ENCODE measurements around the gene SERGEF.

Gene SERGEF

DNA sequence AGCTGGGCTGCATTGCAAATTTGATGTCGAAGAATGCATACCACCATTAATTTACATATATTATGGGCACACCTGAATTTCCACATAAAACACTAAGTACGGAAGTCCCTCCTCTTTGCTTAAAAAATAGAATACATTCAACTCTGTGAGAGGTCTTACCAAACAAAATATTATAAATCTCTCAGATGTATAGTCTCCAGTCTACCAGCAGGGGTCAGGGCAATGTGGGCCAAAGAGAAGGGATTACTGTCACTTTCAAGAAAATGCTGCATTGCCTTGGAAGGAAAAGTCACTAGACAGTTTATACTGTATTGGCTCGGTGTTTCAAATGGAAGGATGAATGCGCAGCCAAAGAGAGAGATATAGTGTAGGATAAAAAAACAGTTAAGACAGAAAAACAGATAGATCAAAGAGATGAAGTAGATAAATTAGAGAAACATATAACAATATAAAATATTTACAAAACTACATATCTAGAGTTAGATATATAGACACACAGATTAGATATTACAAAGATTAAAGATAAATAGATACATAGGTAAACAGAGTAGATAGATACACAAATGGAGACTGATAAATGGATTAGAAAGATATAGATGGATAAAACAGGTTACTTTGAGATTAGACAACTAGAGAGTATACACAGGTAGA lies 20.9 kb downstream of the SERGEF start:
- H3K27ac ChIP-seq (ENCODE audit: low read depth, low read length): no peak overlapping the region
- no peak overlapping the region for H4K8ac ChIP-seq (ENCODE audit: low read depth, low read length)
- H3K79me2 ChIP-seq (ENCODE audit: control insufficient read depth, insufficient read depth, low read length): no peaks in the 10 kb centered on the region
- H3K23ac ChIP-seq (ENCODE audit: low read length): no peak overlapping the region
- no peak overlapping the region for H3K9ac ChIP-seq (ENCODE audit: low read length)
- WGBS (ENCODE audit: extremely low coverage, insufficient coverage, low lambda C conversion rate): no CpG with 5 or more reads among the region's 4 CpGs
- no peak overlapping the region for H3K4ac ChIP-seq (ENCODE audit: low read depth, low read length)
- no peaks in the 10 kb centered on the region for H3K27me3 ChIP-seq (ENCODE audit: insufficient read depth, low read length, poor library complexity)
- peak; percentile 55 for DNase-seq
- no peak overlapping the region for H3K18ac ChIP-seq (ENCODE audit: low read length)
- H3K36me3 ChIP-seq (ENCODE audit: control insufficient read depth, insufficient read depth, low read length): no peaks in the 10 kb centered on the region
- H2BK120ac ChIP-seq (ENCODE audit: low read depth, low read length): no peak overlapping the region
- H2BK5ac ChIP-seq (ENCODE audit: low read length): no peak overlapping the region
- H3K4me2 ChIP-seq (ENCODE audit: low read length): no peak overlapping the region
- no peaks in the 10 kb centered on the region for H3K79me1 ChIP-seq (ENCODE audit: low read length)
- H2BK15ac ChIP-seq (replicated peaks; ENCODE audit: low read depth): no peak overlapping the region
- H3K4me1 ChIP-seq (ENCODE audit: control insufficient read depth, low read depth, low read length): no peaks in the 10 kb centered on the region
- H4K5ac ChIP-seq (ENCODE audit: low read length): no peak overlapping the region
- H3K56ac ChIP-seq (ENCODE audit: low read length): no peak overlapping the region
- no peak overlapping the region for H3K4me3 ChIP-seq (ENCODE audit: low read length)
- no peak overlapping the region for H2AK5ac ChIP-seq (ENCODE audit: low read length)

DNA sequence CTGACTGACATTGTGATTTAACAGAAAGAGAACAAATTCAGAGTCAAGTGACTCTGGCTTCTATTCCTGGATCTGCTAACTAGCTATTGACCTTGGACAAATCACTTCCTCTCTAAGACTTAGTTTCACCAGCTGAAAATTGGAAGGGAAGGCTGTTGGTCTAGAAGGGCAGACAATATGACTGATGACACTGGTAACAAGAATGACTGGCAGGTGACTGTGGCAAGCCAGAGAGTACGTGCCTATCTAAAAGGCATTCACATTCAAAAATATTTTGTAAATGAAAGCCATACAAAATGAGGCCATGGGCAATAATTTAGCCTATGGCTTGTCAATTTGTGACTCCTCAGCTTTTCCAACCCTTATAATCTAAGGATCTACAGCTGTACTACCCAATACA lies 23.5 kb downstream of the SERGEF start:
- no peak overlapping the region for H3K23ac ChIP-seq (ENCODE audit: low read length)
- H3K4me2 ChIP-seq (ENCODE audit: low read length): no peak overlapping the region
- H3K56ac ChIP-seq (ENCODE audit: low read length): no peak overlapping the region
- H3K79me2 ChIP-seq (ENCODE audit: control insufficient read depth, insufficient read depth, low read length): no peaks in the 10 kb centered on the region
- H3K36me3 ChIP-seq (ENCODE audit: control insufficient read depth, insufficient read depth, low read length): no peaks in the 10 kb centered on the region
- H4K5ac ChIP-seq (ENCODE audit: low read length): no peak overlapping the region
- WGBS (ENCODE audit: extremely low coverage, insufficient coverage, low lambda C conversion rate): no CpG with 5 or more reads among the region's 1 CpG
- no peak for DNase-seq
- no peak overlapping the region for H2BK5ac ChIP-seq (ENCODE audit: low read length)
- no peaks in the 10 kb centered on the region for H3K79me1 ChIP-seq (ENCODE audit: low read length)
- no peak overlapping the region for H3K4ac ChIP-seq (ENCODE audit: low read depth, low read length)
- H2AK5ac ChIP-seq (ENCODE audit: low read length): no peak overlapping the region
- H4K8ac ChIP-seq (ENCODE audit: low read depth, low read length): no peak overlapping the region
- no peak overlapping the region for H3K27ac ChIP-seq (ENCODE audit: low read depth, low read length)
- H2BK120ac ChIP-seq (ENCODE audit: low read depth, low read length): no peak overlapping the region
- no peak overlapping the region for H3K4me3 ChIP-seq (ENCODE audit: low read length)
- H3K4me1 ChIP-seq (ENCODE audit: control insufficient read depth, low read depth, low read length): no peaks in the 10 kb centered on the region
- H2BK15ac ChIP-seq (replicated peaks; ENCODE audit: low read depth): no peak overlapping the region
- no peaks in the 10 kb centered on the region for H3K27me3 ChIP-seq (ENCODE audit: insufficient read depth, low read length, poor library complexity)
- H3K9ac ChIP-seq (ENCODE audit: low read length): no peak overlapping the region
- H3K18ac ChIP-seq (ENCODE audit: low read length): no peak overlapping the region

DNA sequence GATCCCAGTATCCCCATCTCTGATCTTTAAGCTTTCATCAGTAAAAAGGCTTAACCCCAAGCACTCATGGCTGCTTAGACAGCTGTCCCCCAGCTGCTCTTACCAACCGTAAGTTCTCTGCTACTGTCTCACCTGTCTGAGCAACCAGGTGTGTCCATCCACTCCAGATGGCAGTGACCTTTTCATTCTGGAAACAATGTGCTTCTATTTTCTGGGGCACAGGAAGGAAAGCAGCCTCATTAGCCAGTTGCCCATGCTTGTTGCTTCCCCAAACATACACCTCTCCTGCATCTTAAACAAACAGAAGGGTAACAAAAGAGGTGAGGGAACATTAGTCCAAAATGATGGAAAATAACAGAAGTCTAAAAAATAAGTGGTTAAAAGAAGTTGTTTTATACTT lies 24.4 kb downstream of the SERGEF start:
- no peak overlapping the region for H2BK15ac ChIP-seq (replicated peaks; ENCODE audit: low read depth)
- no peak overlapping the region for H4K5ac ChIP-seq (ENCODE audit: low read length)
- H2AK5ac ChIP-seq (ENCODE audit: low read length): no peak overlapping the region
- H3K4ac ChIP-seq (ENCODE audit: low read depth, low read length): no peak overlapping the region
- no peak overlapping the region for H3K18ac ChIP-seq (ENCODE audit: low read length)
- H3K4me1 ChIP-seq (ENCODE audit: control insufficient read depth, low read depth, low read length): no peaks in the 10 kb centered on the region
- no peak overlapping the region for H3K56ac ChIP-seq (ENCODE audit: low read length)
- no peak for DNase-seq
- H3K79me2 ChIP-seq (ENCODE audit: control insufficient read depth, insufficient read depth, low read length): no peaks in the 10 kb centered on the region
- no peaks in the 10 kb centered on the region for H3K36me3 ChIP-seq (ENCODE audit: control insufficient read depth, insufficient read depth, low read length)
- H3K27me3 ChIP-seq (ENCODE audit: insufficient read depth, low read length, poor library complexity): no peaks in the 10 kb centered on the region
- H3K27ac ChIP-seq (ENCODE audit: low read depth, low read length): no peak overlapping the region
- H2BK5ac ChIP-seq (ENCODE audit: low read length): no peak overlapping the region
- H3K23ac ChIP-seq (ENCODE audit: low read length): no peak overlapping the region
- no peak overlapping the region for H2BK120ac ChIP-seq (ENCODE audit: low read depth, low read length)
- no peak overlapping the region for H3K9ac ChIP-seq (ENCODE audit: low read length)
- H3K4me3 ChIP-seq (ENCODE audit: low read length): no peak overlapping the region
- no CpG with 5 or more reads among the region's 1 CpG for WGBS (ENCODE audit: extremely low coverage, insufficient coverage, low lambda C conversion rate)
- H4K8ac ChIP-seq (ENCODE audit: low read depth, low read length): no peak overlapping the region
- H3K79me1 ChIP-seq (ENCODE audit: low read length): no peaks in the 10 kb centered on the region
- no peak overlapping the region for H3K4me2 ChIP-seq (ENCODE audit: low read length)

DNA sequence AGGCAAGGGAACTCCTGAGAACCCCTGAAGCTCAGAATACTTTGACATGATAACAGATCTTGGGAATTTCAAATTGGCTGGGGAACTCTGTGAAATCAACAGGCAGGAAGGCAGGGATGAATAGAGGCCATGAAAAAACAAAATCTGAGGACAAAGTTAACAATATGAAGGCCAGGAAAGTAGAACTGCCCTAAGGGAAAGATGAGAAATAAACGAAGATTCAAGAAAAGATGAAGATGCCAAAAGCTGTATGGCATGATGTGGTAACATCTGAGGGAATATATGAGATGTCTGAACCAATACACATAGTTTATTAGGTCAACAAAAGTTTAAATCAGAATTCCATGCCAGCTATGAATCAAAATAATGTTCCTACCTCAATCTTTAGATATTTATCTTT lies 25.0 kb downstream of the SERGEF start:
- no peak overlapping the region for H3K27ac ChIP-seq (ENCODE audit: low read depth, low read length)
- no peak overlapping the region for H3K4me2 ChIP-seq (ENCODE audit: low read length)
- no peak overlapping the region for H2BK15ac ChIP-seq (replicated peaks; ENCODE audit: low read depth)
- no peak overlapping the region for H3K18ac ChIP-seq (ENCODE audit: low read length)
- no peaks in the 10 kb centered on the region for H3K27me3 ChIP-seq (ENCODE audit: insufficient read depth, low read length, poor library complexity)
- no peak overlapping the region for H3K23ac ChIP-seq (ENCODE audit: low read length)
- H2AK5ac ChIP-seq (ENCODE audit: low read length): no peak overlapping the region
- no peaks in the 10 kb centered on the region for H3K79me1 ChIP-seq (ENCODE audit: low read length)
- no peak overlapping the region for H4K5ac ChIP-seq (ENCODE audit: low read length)
- DNase-seq: no peak
- H3K4ac ChIP-seq (ENCODE audit: low read depth, low read length): no peak overlapping the region
- no peak overlapping the region for H4K8ac ChIP-seq (ENCODE audit: low read depth, low read length)
- no peak overlapping the region for H2BK120ac ChIP-seq (ENCODE audit: low read depth, low read length)
- no peak overlapping the region for H2BK5ac ChIP-seq (ENCODE audit: low read length)
- no peaks in the 10 kb centered on the region for H3K36me3 ChIP-seq (ENCODE audit: control insufficient read depth, insufficient read depth, low read length)
- no CpG with 5 or more reads among the region's 1 CpG for WGBS (ENCODE audit: extremely low coverage, insufficient coverage, low lambda C conversion rate)
- no peaks in the 10 kb centered on the region for H3K4me1 ChIP-seq (ENCODE audit: control insufficient read depth, low read depth, low read length)
- H3K56ac ChIP-seq (ENCODE audit: low read length): no peak overlapping the region
- no peaks in the 10 kb centered on the region for H3K79me2 ChIP-seq (ENCODE audit: control insufficient read depth, insufficient read depth, low read length)
- H3K4me3 ChIP-seq (ENCODE audit: low read length): no peak overlapping the region
- no peak overlapping the region for H3K9ac ChIP-seq (ENCODE audit: low read length)

DNA sequence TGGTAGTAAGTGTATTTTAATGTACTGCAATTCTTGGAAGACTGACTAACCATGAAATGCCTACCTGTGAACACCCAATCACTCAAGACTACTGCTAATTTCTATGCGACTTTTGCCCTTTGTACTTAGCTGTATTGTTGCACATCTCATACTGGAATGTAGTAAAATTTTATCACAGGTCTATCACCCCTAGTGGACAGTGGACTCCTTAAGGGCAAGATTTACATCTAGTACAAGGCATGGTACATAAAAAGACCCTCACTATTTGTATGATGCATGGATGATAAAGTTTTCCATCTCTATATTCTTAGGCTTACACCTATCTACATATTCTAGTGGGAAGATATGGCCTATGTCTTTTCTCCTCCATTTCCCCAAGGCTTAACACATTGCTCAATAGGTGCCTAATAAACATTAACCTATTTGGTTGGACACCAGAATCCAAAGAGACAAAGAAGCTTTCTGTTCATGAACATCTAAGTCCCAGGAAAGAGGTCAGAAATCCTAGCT lies 26.1 kb downstream of the SERGEF start:
- Histone ChIP-seq H3K79me1 (ENCODE audit: low read length) (no peaks in the 10 kb centered on the region), H3K4me2 (ENCODE audit: low read length) (no peak overlapping the region), H3K23ac (ENCODE audit: low read length) (no peak overlapping the region), H4K8ac (ENCODE audit: low read depth, low read length) (no peak overlapping the region), H3K9ac (ENCODE audit: low read length) (no peak overlapping the region), H3K4me3 (ENCODE audit: low read length) (no peak overlapping the region), H3K4ac (ENCODE audit: low read depth, low read length) (no peak overlapping the region), H3K27me3 (ENCODE audit: insufficient read depth, low read length, poor library complexity) (no peaks in the 10 kb centered on the region), H4K5ac (ENCODE audit: low read length) (no peak overlapping the region), H3K56ac (ENCODE audit: low read length) (no peak overlapping the region), H2BK5ac (ENCODE audit: low read length) (no peak overlapping the region), H3K27ac (ENCODE audit: low read depth, low read length) (no peak overlapping the region), H3K18ac (ENCODE audit: low read length) (no peak overlapping the region), H3K36me3 (ENCODE audit: control insufficient read depth, insufficient read depth, low read length) (no peaks in the 10 kb centered on the region), H2AK5ac (ENCODE audit: low read length) (no peak overlapping the region), H2BK120ac (ENCODE audit: low read depth, low read length) (no peak overlapping the region), H2BK15ac (replicated peaks; ENCODE audit: low read depth) (no peak overlapping the region), H3K4me1 (ENCODE audit: control insufficient read depth, low read depth, low read length) (no peaks in the 10 kb centered on the region), H3K79me2 (ENCODE audit: control insufficient read depth, insufficient read depth, low read length) (no peaks in the 10 kb centered on the region)
- no CpG with 5 or more reads among the region's 1 CpG for WGBS (ENCODE audit: extremely low coverage, insufficient coverage, low lambda C conversion rate)
- no peak for DNase-seq

Measured in mesendoderm (in vitro differentiated cells).